ENCODE data around the gene AQP9.

The AQP9 gene

GRCh38 chr15:58148120-58148519, 9.9 kb downstream of the AQP9 start:
- Histone ChIP-seq H3K9me2 (replicated peaks; ENCODE audit: insufficient read depth, low read length) (no peaks in the 10 kb centered on the region), H3F3A (ENCODE audit: insufficient read depth, low read length) (no peaks in the 10 kb centered on the region), H3K79me2 (ENCODE audit: low read length) (no peaks in the 10 kb centered on the region), H3K4me2 (ENCODE audit: low read depth, low read length) (no peak overlapping the region), H3K36me3 (replicated peaks; ENCODE audit: insufficient read depth, low read length) (no peaks in the 10 kb centered on the region), H2AFZ (ENCODE audit: low read length) (no peak overlapping the region), H3K27me3 (replicated peaks; ENCODE audit: insufficient read depth, low read length) (no peaks in the 10 kb centered on the region), H3K27ac (ENCODE audit: low read length) (no peak overlapping the region), H3K9ac (ENCODE audit: low read length) (no peak overlapping the region), H3K4me1 (ENCODE audit: low read length) (no peaks in the 10 kb centered on the region), H3K4me3 (ENCODE audit: low read length) (no peak overlapping the region), H3K9me3 (replicated peaks; ENCODE audit: insufficient read depth, low read length) (no peaks in the 10 kb centered on the region), H4K20me1 (ENCODE audit: insufficient read depth, low read length) (no peaks in the 10 kb centered on the region)
- no peak for DNase-seq
- TF ChIP-seq EZH2phosphoT487 (IDR thresholded peaks at IDR 0.05; ENCODE audit: low read length) (no peak), EZH2 (optimal IDR thresholded peaks at IDR 0.05; ENCODE audit: low read depth, low read length) (no peak), CTCF (IDR thresholded peaks at IDR 0.05; ENCODE audit: low read length) (no peak)

GRCh38 chr15:58148633-58149445, 10.7 kb downstream of the AQP9 start:
- H3K9me2 ChIP-seq (replicated peaks; ENCODE audit: insufficient read depth, low read length): no peaks in the 10 kb centered on the region
- no peak overlapping the region for H3K4me3 ChIP-seq (ENCODE audit: low read length)
- TF ChIP-seq EZH2phosphoT487 (IDR thresholded peaks at IDR 0.05; ENCODE audit: low read length): no peak
- no peak for TF ChIP-seq EZH2 (optimal IDR thresholded peaks at IDR 0.05; ENCODE audit: low read depth, low read length)
- TF ChIP-seq CTCF (IDR thresholded peaks at IDR 0.05; ENCODE audit: low read length): no peak
- H3K27ac ChIP-seq (ENCODE audit: low read length): no peak overlapping the region
- no peaks in the 10 kb centered on the region for H3K79me2 ChIP-seq (ENCODE audit: low read length)
- no peaks in the 10 kb centered on the region for H3K36me3 ChIP-seq (replicated peaks; ENCODE audit: insufficient read depth, low read length)
- no peak overlapping the region for H3K4me2 ChIP-seq (ENCODE audit: low read depth, low read length)
- no peaks in the 10 kb centered on the region for H4K20me1 ChIP-seq (ENCODE audit: insufficient read depth, low read length)
- no peaks in the 10 kb centered on the region for H3K27me3 ChIP-seq (replicated peaks; ENCODE audit: insufficient read depth, low read length)
- no peak overlapping the region for H2AFZ ChIP-seq (ENCODE audit: low read length)
- no peaks in the 10 kb centered on the region for H3F3A ChIP-seq (ENCODE audit: insufficient read depth, low read length)
- DNase-seq: no peak
- no peaks in the 10 kb centered on the region for H3K9me3 ChIP-seq (replicated peaks; ENCODE audit: insufficient read depth, low read length)
- H3K4me1 ChIP-seq (ENCODE audit: low read length): no peaks in the 10 kb centered on the region
- H3K9ac ChIP-seq (ENCODE audit: low read length): no peak overlapping the region

GRCh38 chr15:58154769-58155168, 16.6 kb downstream of the AQP9 start:
- no peaks in the 10 kb centered on the region for H3F3A ChIP-seq (ENCODE audit: insufficient read depth, low read length)
- H2AFZ ChIP-seq (ENCODE audit: low read length): no peak overlapping the region
- no peak overlapping the region for H3K4me2 ChIP-seq (ENCODE audit: low read depth, low read length)
- H3K79me2 ChIP-seq (ENCODE audit: low read length): no peaks in the 10 kb centered on the region
- H3K36me3 ChIP-seq (replicated peaks; ENCODE audit: insufficient read depth, low read length): no peaks in the 10 kb centered on the region
- no peaks in the 10 kb centered on the region for H3K27me3 ChIP-seq (replicated peaks; ENCODE audit: insufficient read depth, low read length)
- TF ChIP-seq CTCF (IDR thresholded peaks at IDR 0.05; ENCODE audit: low read length) (no peak), EZH2phosphoT487 (IDR thresholded peaks at IDR 0.05; ENCODE audit: low read length) (no peak), EZH2 (optimal IDR thresholded peaks at IDR 0.05; ENCODE audit: low read depth, low read length) (no peak)
- H4K20me1 ChIP-seq (ENCODE audit: insufficient read depth, low read length): no peaks in the 10 kb centered on the region
- H3K9ac ChIP-seq (ENCODE audit: low read length): no peak overlapping the region
- H3K4me1 ChIP-seq (ENCODE audit: low read length): no peaks in the 10 kb centered on the region
- H3K9me2 ChIP-seq (replicated peaks; ENCODE audit: insufficient read depth, low read length): no peaks in the 10 kb centered on the region
- H3K9me3 ChIP-seq (replicated peaks; ENCODE audit: insufficient read depth, low read length): no peaks in the 10 kb centered on the region
- DNase-seq: no peak
- no peak overlapping the region for H3K27ac ChIP-seq (ENCODE audit: low read length)
- H3K4me3 ChIP-seq (ENCODE audit: low read length): no peak overlapping the region
